Progenitor cell of endocrine pancreas (in vitro differentiated cells): ENCODE data around the gene ZMAT1. TPM values are rescaled to one million over a fixed set of nuclear protein-coding genes. Genes with fewer than 3 reads are reported as not detected.

Experiments used
- DNase-seq: peaks from one replicate; pipeline ENCODE4 v3.0.0; 2021; ENCODE audit warnings: low spot score; ENCODE audit not compliant: unreplicated experiment
- H3K27ac Mint-ChIP-seq: 2 replicates; pipeline ENCODE4 v1.8.0; 2021; ENCODE audit warnings: mild to moderate bottlenecking, moderate library complexity, mixed read lengths
- H3K27me3 Mint-ChIP-seq: 2 replicates; pipeline ENCODE4 v1.8.0; 2021; ENCODE audit warnings: mixed read lengths
- H3K36me3 Mint-ChIP-seq: 2 replicates; pipeline ENCODE4 v1.8.0; 2022; ENCODE audit warnings: mixed read lengths; ENCODE audit not compliant: insufficient read depth
- H3K4me1 Mint-ChIP-seq: 2 replicates; pipeline ENCODE4 v1.8.0; 2021; ENCODE audit warnings: low read depth, mixed read lengths
- H3K4me3 Mint-ChIP-seq: 2 replicates; pipeline ENCODE4 v1.8.0; 2021; ENCODE audit warnings: low read depth, mild to moderate bottlenecking, moderate library complexity, mixed read lengths
- H3K9me3 Mint-ChIP-seq: 2 replicates; pipeline ENCODE4 v1.8.0; 2021; ENCODE audit warnings: low read depth, mixed read lengths
- CTCF ChIP-seq: fragments of 200-600 bp; sonication (generic); IDR thresholded peaks from one replicate; pipeline ENCODE4 v1.5.0; 2021; ENCODE audit warnings: antibody characterized with exemption, mild to moderate bottlenecking; ENCODE audit not compliant: unreplicated experiment
- total RNA-seq: library from RNA; stranded (reverse); gene quantifications from 2 replicates; pipeline ENCODE4 v1.2.1, GENCODE V29; 2021

Gene ZMAT1
- total RNA-seq, 1 donor from 2014 or later = 12.7 TPM

GRCh38 chrX:101957174-101957573, 25.3 kb upstream of the ZMAT1 start:
- Mint-ChIP-seq H3K4me3 (no peak overlapping the region), H3K9me3 (peaks cover 37% of the 10 kb centered on the region), H3K36me3 (no peaks in the 10 kb centered on the region), H3K4me1 (no peaks in the 10 kb centered on the region), H3K27ac (no peak overlapping the region), H3K27me3 (no peaks in the 10 kb centered on the region)
- DNase-seq = no peak
- no peak for TF ChIP-seq CTCF

DNA sequence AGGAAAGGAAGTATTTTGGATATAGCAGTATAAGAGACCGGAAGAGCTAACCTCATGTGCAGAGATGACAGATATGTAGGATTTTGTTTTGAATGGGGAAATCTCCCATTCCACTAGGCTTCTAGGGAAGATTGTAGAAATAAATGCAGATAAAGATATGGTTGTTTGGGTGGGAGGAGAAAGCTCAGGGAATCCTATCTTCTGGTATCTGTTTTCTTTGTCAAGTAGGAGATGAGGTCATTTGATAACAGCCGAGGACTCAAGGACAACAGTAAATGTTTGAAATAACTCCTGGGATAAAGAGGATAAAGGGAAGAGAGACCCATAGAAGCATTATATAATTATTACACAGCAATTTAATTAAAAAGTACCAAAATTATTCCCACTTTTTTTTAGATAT, 24.7 kb upstream of the ZMAT1 start:
- no peaks in the 10 kb centered on the region for H3K27me3 Mint-ChIP-seq
- H3K4me1 Mint-ChIP-seq = no peaks in the 10 kb centered on the region
- DNase-seq = no peak
- no peak for TF ChIP-seq CTCF
- H3K36me3 Mint-ChIP-seq = no peaks in the 10 kb centered on the region
- H3K27ac Mint-ChIP-seq = no peak overlapping the region
- H3K9me3 Mint-ChIP-seq = peaks cover 35% of the 10 kb centered on the region
- H3K4me3 Mint-ChIP-seq = no peak overlapping the region

- H3K9me3 Mint-ChIP-seq = peaks cover 40% of the 10 kb centered on the region
- H3K4me1 Mint-ChIP-seq = no peaks in the 10 kb centered on the region
- no peaks in the 10 kb centered on the region for H3K36me3 Mint-ChIP-seq
- DNase-seq = no peak
- no peak for TF ChIP-seq CTCF
- no peak overlapping the region for H3K27ac Mint-ChIP-seq
- H3K4me3 Mint-ChIP-seq = no peak overlapping the region
- no peaks in the 10 kb centered on the region for H3K27me3 Mint-ChIP-seq
Measured at GRCh38 chrX:101950581-101950980, 18.8 kb upstream of the ZMAT1 start.

DNA sequence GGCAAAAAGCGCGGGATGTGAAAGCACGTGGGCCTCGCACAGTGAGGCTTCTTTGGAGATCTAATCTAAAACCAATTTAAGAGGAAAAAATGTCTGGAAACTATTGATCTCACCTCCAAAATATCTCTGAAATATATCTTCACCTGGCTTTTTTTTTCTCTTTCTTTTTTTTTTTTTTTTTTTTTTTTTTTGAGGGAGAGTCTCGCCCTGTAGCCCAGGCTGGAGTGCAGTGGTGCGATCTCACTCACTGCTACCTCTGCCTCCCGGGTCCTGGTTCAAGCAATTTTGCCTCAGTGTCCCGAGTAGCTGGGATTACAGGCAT, 383 bp upstream of the ZMAT1 start:
- no peaks in the 10 kb centered on the region for H3K27me3 Mint-ChIP-seq

GRCh38 chrX:101931136-101931487, 715 bp downstream of the ZMAT1 start:
- Mint-ChIP-seq H3K36me3 (peaks cover 4% of the 10 kb centered on the region), H3K9me3 (peaks cover 14% of the 10 kb centered on the region), H3K27me3 (no peaks in the 10 kb centered on the region), H3K4me1 (peaks cover 4% of the 10 kb centered on the region), H3K4me3 (peak overlapping the region; percentile 81), H3K27ac (peak overlapping the region; percentile 72)
- DNase-seq = no peak
- no peak for TF ChIP-seq CTCF

More for the DNA sequence above, 383 bp upstream of the ZMAT1 start:
- Mint-ChIP-seq H3K4me3 (peak overlapping the region; percentile 74), H3K9me3 (peaks cover 14% of the 10 kb centered on the region), H3K36me3 (peaks cover 4% of the 10 kb centered on the region), H3K27ac (peak overlapping the region; percentile 98), H3K4me1 (peaks cover 4% of the 10 kb centered on the region)
- no peak for DNase-seq
- no peak for TF ChIP-seq CTCF
